ENCODE measurements around the gene LDB1.

LDB1 gene

GRCh38 chr10:102134416-102134815, 14.2 kb upstream of the LDB1 start:
- no peak for DNase-seq

DNA sequence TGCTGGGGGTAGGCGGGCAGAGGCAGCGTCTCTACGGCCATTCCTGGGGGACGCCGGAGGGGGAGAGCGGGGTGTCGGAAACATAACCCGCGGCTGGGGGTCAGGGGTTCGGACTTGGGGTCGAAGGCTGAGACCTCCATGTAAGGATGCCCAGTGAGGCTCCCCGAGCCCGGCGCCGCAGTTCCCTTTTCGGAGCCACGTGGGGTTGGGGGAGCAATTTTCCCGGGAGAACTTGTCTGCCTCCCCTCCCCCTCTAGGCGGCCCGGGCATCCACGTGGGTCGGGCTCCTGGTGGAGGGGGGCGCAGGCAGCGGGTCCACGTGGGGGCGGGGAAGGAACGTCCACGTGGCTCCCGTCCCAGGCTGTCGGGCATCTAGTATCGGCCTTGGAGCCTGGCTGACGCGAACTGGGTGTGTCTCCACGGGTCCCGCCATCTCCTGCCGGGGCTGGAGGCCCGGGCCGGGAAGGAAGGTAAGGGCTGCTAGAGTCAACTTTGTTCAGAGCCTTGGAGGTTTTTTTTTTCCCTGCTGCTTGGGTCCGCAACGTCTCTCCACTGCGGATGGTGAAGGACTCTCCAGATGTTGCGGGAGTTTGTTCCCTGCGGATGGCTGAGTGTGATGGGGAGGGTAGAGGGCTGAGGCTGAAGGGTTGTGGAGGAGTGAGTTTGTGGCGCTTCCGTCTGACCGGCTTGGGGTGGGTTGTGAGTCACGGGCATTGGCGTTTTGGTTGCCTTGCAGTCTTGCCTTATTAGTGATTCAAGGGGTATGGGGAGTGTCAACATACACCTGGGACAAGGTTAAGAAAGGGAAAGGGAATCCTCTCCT, 13.4 kb upstream of the LDB1 start:
- peak; percentile 53 for DNase-seq

DNA sequence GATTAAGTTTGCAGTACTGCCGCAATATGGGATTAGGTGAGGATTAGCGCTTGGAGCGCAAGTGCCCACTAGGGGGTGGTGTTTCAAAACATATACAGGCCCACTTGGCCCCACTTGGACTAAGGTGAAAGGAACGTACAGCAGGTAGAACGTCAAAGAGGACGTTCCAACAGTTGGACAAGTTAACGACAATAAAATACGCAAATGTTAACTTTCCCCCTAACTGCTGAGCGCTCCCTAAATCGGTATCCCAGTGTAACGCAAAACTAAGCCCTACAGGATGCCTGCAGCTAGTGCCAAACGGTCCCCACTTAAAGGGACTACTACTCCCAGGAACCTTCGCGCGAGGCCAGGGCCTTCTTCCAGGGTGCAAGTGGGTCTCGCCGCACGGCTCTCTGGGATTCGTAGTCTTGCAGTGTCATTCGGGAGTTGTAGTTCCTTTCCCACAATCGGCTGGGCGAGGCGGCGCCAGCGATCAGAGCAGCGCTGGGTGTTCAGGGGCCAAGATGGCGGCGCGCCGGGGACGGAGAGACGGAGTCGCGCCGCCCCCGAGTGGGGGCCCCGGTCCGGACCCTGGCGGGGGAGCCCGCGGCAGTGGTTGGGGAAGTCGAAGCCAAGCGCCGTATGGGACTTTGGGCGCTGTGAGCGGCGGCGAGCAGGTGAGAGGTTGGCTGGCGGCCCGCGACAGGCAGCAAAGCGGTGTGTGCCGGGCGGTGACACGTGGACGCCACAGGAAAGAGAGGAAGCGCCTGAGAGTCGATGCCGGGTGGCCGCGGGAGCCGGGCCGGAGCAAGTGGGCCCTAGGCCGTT, 12.6 kb upstream of the LDB1 start, which contains the start of gene PPRC1:
Gene PPRC1 (plus strand): TSS at position 478 of the 810 bp plus-strand sequence. CDS start 29 bp downstream, at position 507.
- peak; percentile 98 for DNase-seq

- no peak for DNase-seq
Measured at GRCh38 chr10:102132193-102132562, 12.0 kb upstream of the LDB1 start.

- no peak for DNase-seq
Measured at GRCh38 chr10:102131286-102132170, 11.4 kb upstream of the LDB1 start.

- no peak for DNase-seq
Measured at GRCh38 chr10:102123223-102123622, 3.1 kb upstream of the LDB1 start.

DNA sequence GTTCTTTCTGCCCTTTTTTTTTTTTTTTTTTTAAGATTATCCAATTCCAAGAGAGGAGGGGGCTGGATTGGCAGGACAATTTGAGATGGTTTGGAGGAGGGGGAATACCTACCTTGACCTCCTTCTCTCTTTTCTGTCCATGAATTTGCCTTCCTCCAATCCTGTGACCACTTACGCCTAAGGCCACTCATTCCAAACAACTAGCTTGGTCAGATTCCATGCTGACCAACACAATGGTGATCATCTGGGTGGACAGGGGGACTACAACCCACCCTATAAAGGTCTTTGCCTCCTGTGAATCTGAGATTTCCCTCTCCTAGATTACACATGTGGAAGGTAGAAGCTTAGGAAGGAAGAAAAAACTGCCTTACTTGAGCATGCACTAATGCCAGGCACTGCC, 2.3 kb upstream of the LDB1 start:
- no peak for DNase-seq

GRCh38 chr10:102121739-102122372, 1.7 kb upstream of the LDB1 start:
- DNase-seq, result no peak

- DNase-seq, result no peak
Measured at GRCh38 chr10:102120991-102121738, 997 bp upstream of the LDB1 start.

DNA sequence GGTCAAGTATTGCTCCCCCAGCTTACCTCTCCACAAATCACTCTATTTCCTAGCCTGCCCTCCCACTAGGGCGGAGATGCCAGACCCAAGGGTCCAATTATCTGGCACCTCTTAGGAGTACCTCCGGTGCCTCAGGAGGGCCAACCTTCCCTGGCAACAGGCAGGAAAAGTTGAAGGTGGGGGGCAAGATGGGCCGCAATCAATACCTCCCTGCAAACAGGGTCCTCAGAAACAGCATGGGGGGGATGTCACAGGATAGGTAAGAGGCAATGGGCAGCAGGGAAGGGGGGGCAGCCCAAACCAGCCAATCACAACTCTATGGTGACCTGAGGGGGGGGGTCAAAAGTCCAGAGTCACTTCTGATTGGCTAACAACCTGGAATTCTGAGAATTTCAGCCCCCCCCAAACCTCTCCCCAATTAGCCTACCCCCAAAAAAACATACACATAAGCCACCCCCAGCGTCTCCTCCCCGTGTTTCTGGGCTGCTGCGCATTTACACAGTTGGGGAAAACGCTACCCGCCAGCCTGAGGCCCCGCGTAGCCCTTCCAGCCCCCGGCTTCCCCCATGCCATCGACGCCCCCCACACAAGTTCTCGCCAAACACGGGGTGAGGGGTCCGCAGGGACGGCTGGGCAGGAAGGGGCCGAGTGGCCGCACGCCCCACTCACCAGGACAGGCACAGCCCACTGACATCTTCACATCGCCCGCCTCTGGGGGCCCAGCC, 589 bp downstream of the LDB1 start:
- peak; percentile 22 for DNase-seq

DNA sequence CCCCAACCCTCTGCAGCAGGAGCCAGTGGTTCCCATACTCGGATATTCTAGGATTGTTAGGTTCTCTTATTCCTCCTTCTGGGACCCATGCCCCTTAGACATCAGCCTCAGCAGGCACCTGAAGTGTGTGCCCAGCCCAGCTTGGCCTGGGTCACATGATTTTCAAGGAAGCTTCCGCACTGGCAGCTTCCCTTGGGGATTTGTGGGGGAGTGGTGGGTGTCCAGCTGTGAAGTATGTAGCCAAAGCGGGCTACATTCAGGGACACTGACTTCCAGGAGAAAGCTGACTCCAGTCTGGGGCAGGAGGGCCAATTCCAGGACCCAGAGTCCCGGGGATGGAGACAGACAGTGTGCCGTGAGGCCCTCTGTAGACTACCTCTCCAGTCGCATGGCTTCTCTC, 1.3 kb downstream of the LDB1 start:
- DNase-seq, result no peak

DNA sequence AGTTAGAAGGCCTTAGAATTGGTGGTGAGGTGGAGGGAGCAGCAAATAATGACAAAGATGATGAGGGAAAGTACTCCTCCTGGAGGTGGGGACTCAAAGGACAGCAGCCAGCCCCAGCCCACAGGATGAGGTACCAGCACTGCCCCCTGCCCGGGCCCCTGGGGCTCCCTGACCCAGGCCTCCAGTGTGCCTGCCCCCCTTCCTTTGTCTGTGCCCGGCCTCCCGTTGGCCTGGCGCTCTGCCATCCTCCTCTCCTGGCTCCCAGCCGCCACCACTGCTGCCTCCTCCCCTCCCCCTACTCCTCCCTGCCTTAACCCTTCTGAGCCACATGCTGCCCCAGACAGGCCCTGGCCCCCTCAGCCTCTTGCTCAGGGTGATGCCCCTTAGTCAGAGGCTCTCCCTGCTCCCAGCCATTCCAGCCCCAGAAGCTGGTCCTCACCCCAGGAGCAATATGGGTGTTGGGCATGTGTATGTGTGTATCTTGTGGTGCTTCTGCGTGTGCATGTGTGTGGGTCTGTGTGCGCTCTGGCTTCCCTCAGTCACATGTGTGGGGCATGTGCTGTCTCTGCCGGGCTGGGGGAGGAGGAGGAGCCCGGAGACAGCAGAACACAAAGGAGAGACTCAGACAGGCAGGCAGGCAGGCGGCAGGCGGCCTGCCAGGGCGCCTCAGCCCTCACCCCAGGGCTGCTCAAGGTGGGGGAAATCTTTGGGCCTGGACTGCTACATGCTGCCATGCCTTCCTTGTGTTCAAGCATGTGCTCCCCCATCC, 2.6 kb downstream of the LDB1 start:
- DNase-seq, result peak; percentile 59

GRCh38 chr10:102116656-102117055, 3.5 kb downstream of the LDB1 start:
- DNase-seq, result no peak

DNA sequence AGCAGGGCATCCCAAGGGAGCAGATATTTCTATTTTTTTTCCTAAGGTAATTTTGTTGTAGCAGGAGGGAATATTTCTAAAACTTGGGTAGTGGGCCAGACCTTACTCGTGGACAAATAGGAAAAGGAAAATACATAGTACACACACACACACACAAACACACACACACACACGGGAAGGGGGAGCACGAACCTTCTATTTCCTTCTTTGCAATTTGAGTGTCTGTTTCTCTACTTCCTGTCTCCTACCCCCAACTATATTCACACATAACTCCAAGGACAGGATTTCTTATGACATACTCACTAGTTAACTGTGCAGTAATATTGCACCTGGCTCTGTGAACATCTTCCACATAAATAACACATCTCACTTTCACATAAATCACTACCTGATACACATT, 4.4 kb downstream of the LDB1 start:
- DNase-seq, result no peak

- peak; percentile 84 for DNase-seq
Measured at GRCh38 chr10:102114861-102115618, 5.1 kb downstream of the LDB1 start.

DNA sequence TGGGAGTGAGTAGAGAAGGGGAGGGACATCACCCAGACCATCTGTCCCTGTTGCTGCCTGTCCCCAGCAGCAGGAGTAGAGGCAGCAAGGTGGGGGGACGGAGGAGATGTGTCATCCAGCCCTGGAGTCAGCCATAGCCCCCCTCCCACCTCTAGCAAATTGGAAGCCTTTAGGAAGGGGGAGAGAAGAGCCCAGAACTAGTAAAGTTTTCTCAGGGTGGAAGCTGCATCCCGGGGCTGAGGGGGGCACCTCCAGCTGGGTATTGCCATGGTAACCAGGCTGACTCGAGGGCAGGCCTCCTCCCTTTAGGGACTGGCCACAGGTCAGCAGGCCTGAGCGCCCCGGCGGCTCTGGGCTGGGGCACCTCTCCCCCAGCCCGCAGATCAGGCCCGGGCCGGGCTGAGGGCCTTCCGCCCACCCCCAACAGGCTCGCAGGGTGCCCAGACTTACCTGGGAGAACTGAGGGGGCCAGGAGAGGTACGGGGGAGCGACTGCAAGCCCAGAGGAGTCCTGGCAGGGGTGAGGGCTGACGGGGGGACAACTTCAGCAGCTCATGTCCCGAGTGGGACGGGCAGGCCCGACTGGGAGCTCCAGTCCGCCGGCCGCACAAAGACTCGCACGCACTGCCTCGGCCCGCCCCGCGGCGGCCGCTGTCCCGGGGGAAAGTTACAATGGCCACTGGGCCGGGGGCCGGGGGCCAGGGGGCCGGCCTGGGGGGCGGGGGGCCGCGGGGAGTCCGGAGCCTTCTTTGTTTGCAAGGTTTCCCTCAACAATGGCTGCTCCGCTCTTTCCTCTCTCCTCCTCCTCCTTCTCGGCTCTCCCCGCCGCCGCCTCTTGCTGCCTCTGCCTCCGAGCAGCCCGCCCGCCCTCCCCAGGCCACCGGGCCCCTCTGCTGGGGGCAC, 6.0 kb downstream of the LDB1 start:
- no peak for DNase-seq

DNA sequence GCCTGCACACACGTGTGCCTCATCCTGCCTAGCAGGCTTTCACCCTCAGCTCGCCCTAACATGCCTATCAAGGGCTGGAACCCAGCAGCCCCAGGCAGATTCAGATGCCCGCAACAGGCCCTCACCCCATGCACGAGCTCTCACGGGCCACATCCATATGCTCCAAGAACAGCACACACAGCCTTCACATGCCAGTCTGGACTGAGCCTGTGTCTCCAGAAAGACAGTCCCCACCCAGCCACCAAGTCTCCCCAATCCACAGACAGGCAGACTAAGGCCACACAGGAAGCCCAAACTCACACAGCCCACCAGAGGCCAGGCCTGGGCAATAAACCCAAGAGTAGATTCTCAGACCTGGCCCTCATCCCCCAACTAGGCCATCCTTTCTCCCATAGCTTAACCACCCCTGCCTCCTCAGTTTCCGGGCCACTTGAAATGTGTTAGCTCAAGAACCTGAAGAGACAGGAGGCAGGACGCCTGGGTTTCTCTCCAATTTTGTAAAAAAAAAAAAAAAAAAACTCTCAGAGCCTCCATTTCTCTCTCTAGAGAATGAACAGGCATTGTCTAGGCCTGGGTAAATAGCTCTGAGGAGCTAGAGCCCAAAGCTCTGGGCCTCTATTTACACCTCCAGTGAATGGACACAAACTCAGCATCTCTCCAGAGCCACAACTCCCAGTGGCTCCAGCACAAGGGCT, 6.8 kb downstream of the LDB1 start:
- DNase-seq, result peak; percentile 4

All from stimulated activated naive CD4-positive, alpha-beta T cell treated with Interleukin-2 at 50 U/mL for 16 hours (primary cell).